ENCODE measurements around the gene TBC1D9.
"Not testable (repeated sequence)": the region's sequence is repeated elsewhere in the genome, so short reads cannot be mapped to it uniquely, and the experiment has no call there.

TBC1D9 gene

GRCh38 chr4:140753329-140753728 lies 2.9 kb downstream of the TBC1D9 start:
- TF ChIP-seq ZFX (IDR thresholded peaks at IDR 0.05; ENCODE audit: borderline replicate concordance), result no peak
- TF ChIP-seq CTCF (IDR thresholded peaks at IDR 0.05), result no peak
- H3K27ac ChIP-seq, result no peak overlapping the region

GRCh38 chr4:140752291-140753068 lies 3.7 kb downstream of the TBC1D9 start:
- TF ChIP-seq ZFX (IDR thresholded peaks at IDR 0.05; ENCODE audit: borderline replicate concordance) (no peak), CTCF (IDR thresholded peaks at IDR 0.05) (no peak)
- no peak overlapping the region for H3K27ac ChIP-seq

- H3K27ac ChIP-seq, result no peak overlapping the region
- TF ChIP-seq CTCF (IDR thresholded peaks at IDR 0.05), result no peak
- TF ChIP-seq ZFX (IDR thresholded peaks at IDR 0.05; ENCODE audit: borderline replicate concordance), result no peak
These were observed 5.7 kb downstream of the TBC1D9 start for GRCh38 chr4:140750470-140750869.

GRCh38 chr4:140748171-140748570 lies 8.0 kb downstream of the TBC1D9 start:
- no peak for TF ChIP-seq CTCF (IDR thresholded peaks at IDR 0.05)
- no peak for TF ChIP-seq ZFX (IDR thresholded peaks at IDR 0.05; ENCODE audit: borderline replicate concordance)
- H3K27ac ChIP-seq, result no peak overlapping the region

- H3K27ac ChIP-seq, result not testable (repeated sequence)
These were observed 9.6 kb downstream of the TBC1D9 start for GRCh38 chr4:140746546-140746945.

GRCh38 chr4:140744421-140744820 lies 11.8 kb downstream of the TBC1D9 start:
- no peak overlapping the region for H3K27ac ChIP-seq
- no peak for TF ChIP-seq ZFX (IDR thresholded peaks at IDR 0.05; ENCODE audit: borderline replicate concordance)
- no peak for TF ChIP-seq CTCF (IDR thresholded peaks at IDR 0.05)

- TF ChIP-seq ZFX (IDR thresholded peaks at IDR 0.05; ENCODE audit: borderline replicate concordance), result no peak
- TF ChIP-seq CTCF (IDR thresholded peaks at IDR 0.05), result peak; percentile 48
- no peak overlapping the region for H3K27ac ChIP-seq
These were observed 12.8 kb downstream of the TBC1D9 start for GRCh38 chr4:140743194-140743931.

Data from 22Rv1 (cell line).